HG03159 (cell line): ENCODE measurements around the gene ZCCHC24.
A peak's percentile ranks its signal among the peaks of the same experiment; 100 is the strongest.

Source experiments
- ATAC-seq: cut with Tn5 transposase; IDR thresholded peaks from one replicate; pipeline ENCODE4 v1.9.1; 2021; ENCODE audit warnings: mild to moderate bottlenecking, moderate library complexity; ENCODE audit not compliant: unreplicated experiment

ZCCHC24 gene

DNA sequence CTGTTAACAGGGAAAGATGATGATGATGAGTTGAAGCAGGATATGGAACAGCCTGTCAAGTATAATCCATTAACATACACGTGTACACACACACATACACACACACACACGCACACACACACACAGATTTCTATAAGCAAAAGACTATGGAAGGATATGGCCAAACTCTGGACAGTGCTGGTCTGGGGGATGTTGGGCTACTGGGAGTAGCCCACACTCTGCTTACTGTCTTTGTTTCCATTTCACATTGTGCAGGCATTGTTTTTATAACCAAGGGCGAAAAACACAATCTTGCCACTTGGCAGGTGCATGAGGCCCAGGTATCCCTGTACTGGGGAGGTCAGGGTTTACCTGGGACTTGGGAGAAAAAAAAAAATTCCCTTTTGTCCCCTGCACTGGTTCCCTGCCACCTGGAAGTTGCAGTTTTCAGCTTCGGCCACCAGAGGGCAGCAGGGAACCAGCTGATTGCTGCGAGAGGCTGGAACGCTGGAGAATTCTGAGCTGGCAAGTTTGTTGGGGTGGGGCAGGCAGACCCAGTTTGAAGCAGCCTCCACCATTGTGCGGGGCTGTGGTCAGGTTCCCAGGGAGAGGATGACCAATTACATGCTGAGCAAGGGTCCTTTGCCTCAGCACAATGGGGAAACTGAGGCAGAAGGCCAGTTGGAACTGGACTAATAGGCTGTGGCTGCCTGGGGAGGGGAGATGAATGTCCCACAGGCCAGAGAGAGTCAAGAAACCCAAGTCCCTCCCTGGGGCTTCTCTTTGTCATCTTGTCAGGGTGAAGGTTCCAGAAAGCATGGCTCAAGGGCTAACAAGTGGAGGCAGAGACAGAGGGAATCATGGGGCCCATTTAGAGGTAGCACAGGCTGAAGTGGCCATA is 70.9 kb downstream of the ZCCHC24 start:
- ATAC-seq, result peak; percentile 62

DNA sequence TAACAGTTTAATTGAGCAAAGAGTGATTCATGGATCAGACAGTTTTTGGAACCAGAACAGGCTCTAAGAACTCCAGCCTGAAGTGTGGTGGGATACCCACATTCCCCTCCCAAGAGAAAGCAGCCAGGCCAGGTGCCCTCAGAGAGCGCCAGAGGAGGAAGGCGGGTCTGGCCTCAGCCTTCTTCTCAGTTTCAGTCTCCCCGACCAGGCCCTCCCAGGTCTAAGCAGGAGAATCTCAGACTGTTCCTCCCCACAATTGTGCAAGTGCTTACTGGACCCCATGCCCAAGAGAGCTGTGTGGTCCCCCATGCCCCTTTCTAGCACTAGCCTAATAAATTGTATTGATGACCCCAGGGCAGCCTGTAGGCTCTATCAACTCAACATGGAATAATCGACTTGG is 72.6 kb downstream of the ZCCHC24 start:
- ATAC-seq, result no peak

- no peak for ATAC-seq
Measured at GRCh38 chr10:79367426-79368189, 77.8 kb downstream of the ZCCHC24 start.

GRCh38 chr10:79361726-79362397 is 83.6 kb downstream of the ZCCHC24 start:
- no peak for ATAC-seq

- no peak for ATAC-seq
Measured at GRCh38 chr10:79360499-79361342, 84.7 kb downstream of the ZCCHC24 start.

DNA sequence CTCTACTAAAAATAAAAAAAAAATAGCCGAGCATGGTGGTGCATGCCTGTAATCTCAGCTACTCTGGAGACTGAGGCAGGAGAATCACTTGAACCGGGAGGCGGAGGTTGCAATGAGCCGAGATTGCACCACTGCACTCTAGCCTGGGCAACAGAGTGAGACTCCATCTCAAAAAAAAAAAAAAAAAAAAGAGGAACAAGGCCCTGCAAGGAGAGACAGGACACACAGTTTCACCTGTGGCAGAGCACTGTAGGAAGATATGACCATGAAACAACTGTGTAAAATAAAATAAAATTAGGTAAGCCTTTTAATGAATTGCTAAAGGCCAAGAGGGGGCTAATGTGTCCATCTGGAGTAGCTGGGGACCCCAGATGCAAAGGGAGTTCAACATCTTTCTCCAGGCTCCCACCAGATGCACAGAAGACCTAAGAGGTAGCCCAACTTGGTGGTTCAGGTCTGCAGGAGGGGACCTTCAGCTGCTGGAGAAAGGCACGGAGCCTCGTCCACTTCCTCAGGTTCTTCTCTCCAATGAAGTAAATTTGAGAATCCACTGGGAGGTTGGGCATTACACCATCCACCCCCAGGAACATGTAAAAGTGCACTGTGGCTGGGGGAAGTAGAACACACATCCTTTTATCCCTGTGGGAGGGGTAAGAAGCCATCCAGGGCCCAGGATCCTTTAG is 85.5 kb downstream of the ZCCHC24 start:
- no peak for ATAC-seq

GRCh38 chr10:79358811-79359210 is 86.6 kb downstream of the ZCCHC24 start:
- peak; percentile 54 for ATAC-seq

DNA sequence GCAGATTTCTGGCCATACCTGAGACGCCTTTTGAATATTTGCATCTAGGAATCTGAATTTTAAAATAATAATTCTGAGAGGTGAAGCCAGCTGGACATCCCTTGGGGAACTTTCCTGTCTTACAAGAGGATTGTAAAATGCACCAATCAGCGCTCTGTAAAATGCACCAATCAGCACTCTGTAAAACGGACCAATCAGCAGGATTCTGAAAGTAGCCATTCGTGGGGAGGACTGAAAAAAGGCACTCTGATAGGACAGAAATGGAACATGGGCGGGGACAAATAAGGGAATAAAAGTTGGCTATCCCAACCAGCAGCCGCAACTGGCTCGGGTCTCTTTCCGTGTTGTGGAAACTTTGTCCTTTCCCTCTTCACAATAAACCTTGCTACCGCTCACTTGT is 88.2 kb downstream of the ZCCHC24 start:
- no peak for ATAC-seq

DNA sequence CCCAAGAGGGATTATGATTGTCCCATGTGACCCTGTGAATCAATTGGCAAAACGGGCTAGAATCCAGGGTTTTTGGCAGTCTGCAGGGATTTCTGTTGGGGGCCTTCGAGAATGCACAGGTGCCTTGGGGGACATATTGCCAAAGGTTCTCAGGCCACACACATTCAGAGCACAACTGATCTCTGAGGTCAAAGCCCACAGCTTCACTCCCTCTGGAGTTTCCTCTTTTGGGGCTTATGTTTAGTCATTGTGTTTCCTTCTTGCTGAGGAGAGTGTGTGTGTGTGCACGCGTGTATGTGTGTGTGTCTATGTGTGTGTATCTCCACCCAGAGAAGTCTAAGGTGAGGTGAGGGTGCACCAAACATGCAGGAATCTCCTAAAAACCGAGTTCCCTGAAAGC is 89.3 kb downstream of the ZCCHC24 start:
- no peak for ATAC-seq

- no peak for ATAC-seq
Measured at GRCh38 chr10:79355420-79356017, 89.9 kb downstream of the ZCCHC24 start.

- ATAC-seq, result no peak
Measured at GRCh38 chr10:79354615-79355014, 90.8 kb downstream of the ZCCHC24 start.

- ATAC-seq, result no peak
Measured at GRCh38 chr10:79354141-79354540, 91.3 kb downstream of the ZCCHC24 start.

DNA sequence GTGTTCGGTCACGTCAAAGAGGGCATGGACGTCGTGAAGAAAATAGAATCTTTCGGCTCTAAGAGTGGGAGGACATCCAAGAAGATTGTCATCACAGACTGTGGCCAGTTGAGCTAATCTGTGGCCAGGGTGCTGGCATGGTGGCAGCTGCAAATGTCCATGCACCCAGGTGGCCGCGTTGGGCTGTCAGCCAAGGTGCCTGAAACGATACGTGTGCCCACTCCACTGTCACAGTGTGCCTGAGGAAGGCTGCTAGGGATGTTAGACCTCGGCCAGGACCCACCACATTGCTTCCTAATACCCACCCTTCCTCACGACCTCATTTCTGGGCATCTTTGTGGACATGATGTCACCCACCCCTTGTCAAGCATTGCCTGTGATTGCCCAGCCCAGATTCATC is 91.7 kb downstream of the ZCCHC24 start:
- ATAC-seq, result no peak

DNA sequence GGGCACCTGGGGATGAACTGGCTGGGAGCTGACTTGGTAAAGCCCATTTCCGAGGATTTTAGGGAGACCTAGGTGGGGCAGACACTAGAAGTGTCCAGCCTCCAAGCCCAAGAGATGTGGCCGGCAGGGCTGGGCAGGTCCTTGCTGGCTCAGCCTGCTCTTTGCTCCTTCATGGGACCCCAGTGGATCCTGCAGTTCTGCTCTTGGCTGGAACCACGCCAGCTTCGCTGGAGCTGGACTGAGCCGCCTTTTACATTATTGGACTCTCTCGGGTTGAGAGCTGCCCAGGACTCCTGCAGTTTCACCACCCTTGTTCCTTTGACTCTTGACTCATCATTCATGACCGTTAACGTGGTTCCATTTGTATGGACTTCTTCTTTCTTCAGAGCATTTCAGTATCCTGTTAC is 92.4 kb downstream of the ZCCHC24 start:
- ATAC-seq, result no peak

- no peak for ATAC-seq
Measured at GRCh38 chr10:79352035-79352877, 93.2 kb downstream of the ZCCHC24 start.

DNA sequence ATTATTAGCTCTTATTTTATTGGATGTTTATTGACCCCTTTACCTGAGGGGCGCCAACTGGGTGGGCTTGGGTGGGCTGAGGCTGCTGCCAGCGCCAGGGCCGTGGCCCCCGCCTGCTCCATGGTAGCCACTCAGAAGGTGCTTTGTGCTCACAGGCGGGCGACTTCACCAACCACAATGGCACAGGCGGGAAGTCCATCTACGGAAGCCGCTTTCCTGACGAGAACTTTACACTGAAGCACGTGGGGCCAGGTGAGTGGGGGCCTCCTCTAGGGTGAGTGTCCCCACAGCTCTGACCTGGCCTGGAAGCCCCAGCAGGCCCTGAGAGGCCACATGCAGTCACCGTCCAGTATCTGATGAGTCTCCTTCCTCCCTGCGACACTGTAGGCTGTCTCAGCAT is 94.1 kb downstream of the ZCCHC24 start:
- ATAC-seq, result no peak

DNA sequence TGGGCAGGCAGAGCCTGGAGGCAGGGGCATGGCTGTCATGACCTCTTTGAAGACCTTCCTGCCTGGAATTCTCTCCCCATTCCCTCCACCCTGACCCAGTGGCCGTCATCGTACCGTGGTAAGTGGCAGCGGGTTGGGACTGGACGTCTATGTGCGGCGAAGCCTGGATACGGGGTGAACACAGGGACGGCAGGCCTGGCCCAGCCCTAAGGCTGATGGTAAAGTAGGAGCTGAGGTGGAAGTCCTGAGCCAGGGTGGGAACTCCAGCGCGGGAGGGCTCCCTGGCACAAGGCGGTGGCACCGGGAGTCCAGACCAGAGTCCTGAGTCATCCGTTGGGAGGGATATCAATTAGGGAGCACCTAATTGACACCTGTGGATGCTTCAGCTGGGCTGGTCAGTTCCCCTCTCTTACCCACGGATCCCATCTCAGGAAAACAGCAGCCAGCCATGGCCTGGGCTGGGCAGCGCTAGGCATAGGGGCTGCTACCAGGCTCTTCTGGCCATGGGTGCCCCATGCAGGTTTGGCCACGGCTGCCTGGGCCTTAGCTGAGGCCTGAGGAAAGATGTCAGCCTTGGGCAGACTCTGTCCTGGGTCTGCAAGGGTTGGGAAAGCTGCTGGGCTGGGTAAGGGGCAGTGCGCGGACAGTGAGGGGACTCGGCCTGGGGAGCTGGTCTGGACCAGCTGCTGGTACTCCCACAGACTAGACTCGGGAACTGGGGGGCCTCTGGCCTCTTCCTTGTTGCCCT is 94.8 kb downstream of the ZCCHC24 start:
- ATAC-seq, result no peak

DNA sequence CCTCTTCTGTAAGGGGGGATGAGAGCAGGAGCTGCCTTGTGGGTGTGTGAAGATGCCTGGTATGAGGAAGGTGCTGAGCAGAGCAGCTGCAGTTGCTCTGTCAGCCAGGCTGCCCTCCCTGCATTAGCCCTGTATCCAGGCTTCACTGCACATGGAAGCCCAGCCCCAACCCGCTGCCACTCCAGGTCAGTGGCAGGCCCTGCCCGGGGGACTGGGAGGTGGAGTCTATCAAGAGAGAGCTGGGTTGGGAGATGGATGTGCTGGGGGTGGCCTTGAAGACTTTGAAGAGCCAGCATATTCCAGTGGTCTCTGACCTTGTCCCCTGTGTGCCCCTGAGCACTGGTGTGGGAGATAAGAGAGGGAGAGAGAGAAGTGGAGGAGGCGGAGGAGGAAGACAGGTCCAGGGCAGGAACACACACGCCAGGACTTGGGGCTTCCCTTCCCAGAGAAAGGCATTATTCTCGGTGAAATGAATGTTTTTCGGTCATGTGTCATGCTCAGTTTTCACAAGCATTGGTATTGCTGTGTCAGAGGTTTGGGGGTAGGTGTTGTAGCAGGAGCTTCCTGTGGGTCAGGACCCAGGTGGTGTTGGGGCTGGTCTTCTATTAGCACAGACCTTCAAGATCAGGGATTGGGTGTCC is 95.5 kb downstream of the ZCCHC24 start:
- ATAC-seq, result no peak
